NB4 (cell line): ENCODE measurements around the gene EXOC3L2.

ENCODE experiments used
- MYC ChIP-seq: IDR thresholded peaks from 2 replicates; pipeline ENCODE4 v1.6.1; 2011; ENCODE audit warnings: low read depth, low read length
- TF ChIP-seq, protein P1 (sequence below): IDR thresholded peaks from one replicate; pipeline ENCODE4 v1.5.1; 2012; ENCODE audit warnings: low read depth, low read length

DNA sequence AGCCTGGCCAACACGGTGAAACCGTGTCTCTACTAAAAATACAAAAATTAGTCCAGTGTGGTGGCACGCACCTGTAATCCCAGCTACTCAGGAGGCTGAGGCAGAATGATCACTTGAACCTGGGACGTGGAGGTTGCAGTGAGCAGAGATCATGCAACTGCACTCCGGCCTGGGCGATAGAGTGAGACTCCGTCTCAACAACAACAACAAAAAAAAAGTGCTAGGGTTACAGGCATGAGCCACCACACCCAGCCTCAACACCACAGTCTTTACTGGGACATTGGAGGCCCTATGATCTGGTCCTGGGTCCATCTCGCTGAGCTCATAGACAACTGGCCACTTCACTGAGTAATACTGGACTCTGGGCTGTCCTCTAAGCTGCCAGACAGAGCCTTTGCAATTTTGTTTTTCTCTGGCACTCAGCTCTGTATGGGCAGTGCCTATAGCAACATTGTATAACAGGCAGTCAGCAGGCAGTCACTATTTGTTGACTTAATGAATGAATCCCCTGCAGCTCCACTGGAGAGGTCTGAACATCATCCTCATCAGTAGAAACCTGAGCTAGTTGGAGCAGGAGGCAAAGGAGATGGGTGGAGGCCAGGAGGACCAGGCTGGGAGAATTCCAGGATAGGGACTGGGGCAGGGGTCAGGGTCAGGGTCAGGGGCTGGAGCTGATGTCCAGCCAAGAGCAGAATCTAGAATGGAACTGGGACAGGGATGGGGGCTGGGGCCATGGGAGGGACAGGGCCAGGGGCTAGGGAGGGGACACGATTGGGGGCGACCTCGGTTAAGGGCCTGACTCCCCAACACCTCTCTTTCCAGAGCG, 58.5 kb downstream of the EXOC3L2 start:
- TF ChIP-seq, protein P1, sequence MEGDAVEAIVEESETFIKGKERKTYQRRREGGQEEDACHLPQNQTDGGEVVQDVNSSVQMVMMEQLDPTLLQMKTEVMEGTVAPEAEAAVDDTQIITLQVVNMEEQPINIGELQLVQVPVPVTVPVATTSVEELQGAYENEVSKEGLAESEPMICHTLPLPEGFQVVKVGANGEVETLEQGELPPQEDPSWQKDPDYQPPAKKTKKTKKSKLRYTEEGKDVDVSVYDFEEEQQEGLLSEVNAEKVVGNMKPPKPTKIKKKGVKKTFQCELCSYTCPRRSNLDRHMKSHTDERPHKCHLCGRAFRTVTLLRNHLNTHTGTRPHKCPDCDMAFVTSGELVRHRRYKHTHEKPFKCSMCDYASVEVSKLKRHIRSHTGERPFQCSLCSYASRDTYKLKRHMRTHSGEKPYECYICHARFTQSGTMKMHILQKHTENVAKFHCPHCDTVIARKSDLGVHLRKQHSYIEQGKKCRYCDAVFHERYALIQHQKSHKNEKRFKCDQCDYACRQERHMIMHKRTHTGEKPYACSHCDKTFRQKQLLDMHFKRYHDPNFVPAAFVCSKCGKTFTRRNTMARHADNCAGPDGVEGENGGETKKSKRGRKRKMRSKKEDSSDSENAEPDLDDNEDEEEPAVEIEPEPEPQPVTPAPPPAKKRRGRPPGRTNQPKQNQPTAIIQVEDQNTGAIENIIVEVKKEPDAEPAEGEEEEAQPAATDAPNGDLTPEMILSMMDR: no peak
- TF ChIP-seq MYC: no peak
